ENCODE results near the gene EPB41L2. TPM values are rescaled to one million over a fixed set of nuclear protein-coding genes. Genes with fewer than 3 reads are reported as not detected.

EPB41L2 gene
- total and polyA plus RNA-seq, 2 experiments from 2014 or later = 76.2 to 91.7 TPM

- peaks cover 14% of the 10 kb centered on the region for H3K36me3 ChIP-seq (ENCODE audit: insufficient read depth)
- H2AFZ ChIP-seq = no peak overlapping the region
- H3K4me3 ChIP-seq = no peak overlapping the region
- Mint-ChIP-seq H3K27ac (no peak overlapping the region), H3K4me3 (no peak overlapping the region), H3K36me3 (ENCODE audit: low read depth) (peaks cover 46% of the 10 kb centered on the region), H3K9me3 (peaks cover 43% of the 10 kb centered on the region), H3K4me1 (peaks cover 17% of the 10 kb centered on the region), H3K27me3 (ENCODE audit: insufficient read depth, low read depth, poor library complexity) (no peaks in the 10 kb centered on the region)
- DNase-seq (ENCODE audit: low spot score) (no peak), ATAC-seq (no peak)
- H3F3A ChIP-seq (replicated peaks; ENCODE audit: low read depth) = no peaks in the 10 kb centered on the region
- no peaks in the 10 kb centered on the region for H3K27me3 ChIP-seq (ENCODE audit: insufficient read depth)
- no peaks in the 10 kb centered on the region for H3K9me2 ChIP-seq (ENCODE audit: insufficient read depth)
- H3K27ac ChIP-seq (ENCODE audit: low read depth) = no peak overlapping the region
- no peaks in the 10 kb centered on the region for H4K20me1 ChIP-seq (replicated peaks; ENCODE audit: insufficient read depth)
- no peak for TF ChIP-seq ZNF462 (CRISPR knock-in tag; IDR thresholded peaks at IDR 0.05)
- no peak for TF ChIP-seq JUNB (IDR thresholded peaks at IDR 0.05; ENCODE audit: unreplicated experiment)
- no peak for TF ChIP-seq CTCF (conservative IDR thresholded peaks at IDR 0.05; ENCODE audit: low read depth in 2 of 2)
- TF ChIP-seq NANOG (IDR thresholded peaks at IDR 0.05; ENCODE audit: borderline replicate concordance) = no peak
- no peak for TF ChIP-seq POLR2AphosphoS5 (IDR thresholded peaks at IDR 0.05; ENCODE audit: low read depth)
- TF ChIP-seq ZNF331 (CRISPR knock-in tag; IDR thresholded peaks at IDR 0.05; ENCODE audit: low read depth) = no peak
- no peak for TF ChIP-seq CREB1 (CRISPR knock-in tag; IDR thresholded peaks at IDR 0.05; ENCODE audit: low read depth)
- no peak for TF ChIP-seq ZNF114 (CRISPR knock-in tag; IDR thresholded peaks at IDR 0.05)
- TF ChIP-seq ETS1 (IDR thresholded peaks at IDR 0.05) = no peak
- TF ChIP-seq STAT1 (IDR thresholded peaks at IDR 0.05; ENCODE audit: unreplicated experiment) = no peak
- no peak for TF ChIP-seq EZH2 (IDR thresholded peaks at IDR 0.05; ENCODE audit: low read depth, unreplicated experiment)
- TF ChIP-seq REST (IDR thresholded peaks at IDR 0.05; ENCODE audit: unreplicated experiment) = no peak
- no peak for TF ChIP-seq EZH2phosphoT487 (IDR thresholded peaks at IDR 0.05; ENCODE audit: unreplicated experiment)
- H3K79me2 ChIP-seq (replicated peaks; ENCODE audit: insufficient read depth) = peaks cover 73% of the 10 kb centered on the region
- peaks cover 7% of the 10 kb centered on the region for H3K4me1 ChIP-seq (ENCODE audit: insufficient read depth)
- no peak overlapping the region for H3K4me2 ChIP-seq
Measured at GRCh38 chr6:131009790-131010189, 53.3 kb downstream of the EPB41L2 start.

Data from GM23338 (cell line).